HEK293T (cell line): ENCODE results near the gene STXBP5.

ENCODE experiments used
- CTCF ChIA-PET: fragments of 350-600 bp; formaldehyde crosslinking; extraction: SDS; loops from one replicate; lab custom pipeline; 2021; ENCODE audit warnings: antibody characterized with exemption, inconsistent platforms; lab: Yijun Ruan, JAX
- POLR2A ChIA-PET: fragments of 350-600 bp; formaldehyde crosslinking; extraction: SDS; loops from one replicate; lab custom pipeline; 2020; ENCODE audit warnings: antibody characterized with exemption, inconsistent platforms; lab: Yijun Ruan, JAX
- DNase-seq: peaks from one replicate; pipeline ENCODE4 v3.0.0; 2012; ENCODE audit warnings: mixed read lengths; ENCODE audit errors: extremely low spot score
- ARNT ChIP-seq: fragments of 450-650 bp; IDR thresholded peaks from 2 replicates; pipeline ENCODE4 v1.6.1; 2017; ENCODE audit warnings: mild to moderate bottlenecking
- BHLHE40 ChIP-seq: fragments of 450-650 bp; IDR thresholded peaks from 2 replicates; pipeline ENCODE4 v1.6.1; 2016; ENCODE audit warnings: mild to moderate bottlenecking, moderate library complexity, borderline replicate concordance
- CTBP1 ChIP-seq: fragments of 450-650 bp; IDR thresholded peaks from 2 replicates; pipeline ENCODE4 v1.6.1; 2016; ENCODE audit warnings: borderline replicate concordance
- ELF4 ChIP-seq: fragments of 450-650 bp; IDR thresholded peaks from 2 replicates; pipeline ENCODE4 v1.6.1; 2017; ENCODE audit warnings: antibody characterized with exemption
- FOXA1 ChIP-seq: fragments of 450-650 bp; IDR thresholded peaks from 2 replicates; pipeline ENCODE4 v1.6.1; 2016; ENCODE audit warnings: mild to moderate bottlenecking
- FOXK2 ChIP-seq: fragments of 450-650 bp; IDR thresholded peaks from 2 replicates; pipeline ENCODE4 v1.6.1; 2016; ENCODE audit warnings: mild to moderate bottlenecking
- FOXM1 ChIP-seq: fragments of 450-650 bp; IDR thresholded peaks from 2 replicates; pipeline ENCODE4 v1.6.1; 2017; ENCODE audit warnings: mild to moderate bottlenecking, borderline replicate concordance
- HDGF ChIP-seq: fragments of 450-650 bp; IDR thresholded peaks from 2 replicates; pipeline ENCODE4 v1.6.1; 2017; ENCODE audit warnings: antibody characterized with exemption, borderline replicate concordance
- L3MBTL2 ChIP-seq: fragments of 450-650 bp; conservative IDR thresholded peaks from 2 replicates; pipeline ENCODE4 v1.6.1; 2016; ENCODE audit warnings: mild to moderate bottlenecking
- LEF1 ChIP-seq: fragments of 450-650 bp; IDR thresholded peaks from 2 replicates; pipeline ENCODE4 v1.6.1; 2017; ENCODE audit warnings: mild to moderate bottlenecking, borderline replicate concordance
- NFRKB ChIP-seq: fragments of 450-650 bp; IDR thresholded peaks from 2 replicates; pipeline ENCODE4 v1.6.1; 2016; ENCODE audit warnings: mild to moderate bottlenecking, moderate library complexity
- SP1 ChIP-seq: fragments of 450-650 bp; IDR thresholded peaks from 2 replicates; pipeline ENCODE4 v1.6.1; 2017
- SUZ12 ChIP-seq: fragments of 450-650 bp; IDR thresholded peaks from 2 replicates; pipeline ENCODE4 v1.6.1; 2016; ENCODE audit warnings: mild to moderate bottlenecking
- TARDBP ChIP-seq: fragments of 450-650 bp; IDR thresholded peaks from 2 replicates; pipeline ENCODE4 v1.6.1; 2016
- ZNF384 ChIP-seq: fragments of 450-650 bp; IDR thresholded peaks from 2 replicates; pipeline ENCODE4 v1.6.1; 2016
- TF ChIP-seq, protein P1 (sequence below): fragments of 450-650 bp; IDR thresholded peaks from 2 replicates; pipeline ENCODE4 v1.6.1; 2016

STXBP5 gene

DNA sequence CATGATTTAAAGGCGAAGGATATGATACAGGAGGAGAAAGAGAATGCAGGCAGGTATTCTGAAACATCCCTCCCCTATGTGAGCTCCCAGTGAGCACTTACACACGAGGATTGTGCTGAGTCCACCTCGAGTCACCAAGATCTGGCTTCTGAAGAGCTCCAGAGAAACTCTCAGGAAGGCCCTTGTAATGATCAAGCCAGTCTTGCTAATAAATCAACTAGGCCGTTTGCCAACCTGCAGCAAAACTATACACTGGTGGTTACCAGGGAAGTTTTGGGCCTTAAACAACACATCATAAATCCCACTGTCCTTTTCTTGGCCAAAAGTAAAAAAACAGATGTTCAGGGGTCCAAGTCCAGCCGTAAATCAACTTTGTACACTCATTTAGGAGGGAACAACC lies 79.2 kb downstream of the STXBP5 start:
- DNase-seq, result no peak
- TF ChIP-seq CTBP1 (no peak), LEF1 (no peak), FOXM1 (no peak), L3MBTL2 (no peak), BHLHE40 (no peak), ARNT (no peak), ELF4 (no peak), NFRKB (no peak), ZNF384 (no peak), SP1 (no peak), HDGF (no peak), FOXA1 (no peak), TARDBP (no peak), FOXK2 (no peak), SUZ12 (no peak)
- TF ChIP-seq, protein P1, sequence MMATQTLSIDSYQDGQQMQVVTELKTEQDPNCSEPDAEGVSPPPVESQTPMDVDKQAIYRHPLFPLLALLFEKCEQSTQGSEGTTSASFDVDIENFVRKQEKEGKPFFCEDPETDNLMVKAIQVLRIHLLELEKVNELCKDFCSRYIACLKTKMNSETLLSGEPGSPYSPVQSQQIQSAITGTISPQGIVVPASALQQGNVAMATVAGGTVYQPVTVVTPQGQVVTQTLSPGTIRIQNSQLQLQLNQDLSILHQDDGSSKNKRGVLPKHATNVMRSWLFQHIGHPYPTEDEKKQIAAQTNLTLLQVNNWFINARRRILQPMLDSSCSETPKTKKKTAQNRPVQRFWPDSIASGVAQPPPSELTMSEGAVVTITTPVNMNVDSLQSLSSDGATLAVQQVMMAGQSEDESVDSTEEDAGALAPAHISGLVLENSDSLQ, result no peak
- CTCF ChIA-PET, result no interaction called here
- POLR2A ChIA-PET, result interaction anchor here (1.3 kb wide), 1 partner anchor 81 kb away, joined by 3 read pairs; no protein-coding TSS in a partner anchor

DNA sequence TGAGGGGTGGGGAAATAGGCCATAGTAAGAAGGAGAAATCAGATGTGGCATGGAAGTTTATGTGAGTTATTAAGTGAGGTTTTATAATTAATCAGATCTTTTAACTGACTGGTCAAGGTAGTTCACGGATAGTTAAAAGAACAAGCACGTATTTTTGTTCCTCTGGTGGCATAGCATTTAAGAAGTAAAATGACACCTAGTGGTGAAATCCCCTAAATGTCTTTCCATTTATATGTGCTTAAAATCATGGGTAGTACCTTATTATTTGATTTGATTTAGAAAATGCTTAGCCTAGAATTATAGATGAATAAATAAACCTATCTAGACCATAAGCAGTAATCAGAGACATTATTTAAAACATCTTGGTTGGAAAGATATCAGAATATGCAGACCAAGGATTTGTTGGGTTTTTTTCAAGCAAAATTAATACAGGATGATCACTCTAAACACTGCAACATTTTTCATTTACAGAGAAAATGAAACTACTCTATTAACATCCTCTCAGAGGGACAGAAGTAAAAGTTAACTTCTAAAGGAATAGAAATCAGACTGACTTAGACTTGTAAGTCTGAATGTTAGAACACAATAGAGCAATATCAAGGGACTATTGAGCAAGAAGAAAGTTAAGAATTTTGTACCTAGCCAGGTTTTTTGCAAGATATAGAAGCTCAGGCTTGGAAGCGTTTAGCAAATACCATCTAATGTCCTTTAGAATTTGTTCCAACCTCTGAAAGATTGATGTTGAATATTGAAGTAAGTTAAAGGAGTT lies 81.1 kb downstream of the STXBP5 start:
- no peak for TF ChIP-seq CTBP1
- POLR2A ChIA-PET, result no interaction called here
- CTCF ChIA-PET, result no interaction called here
- peak; percentile 19 for DNase-seq

DNA sequence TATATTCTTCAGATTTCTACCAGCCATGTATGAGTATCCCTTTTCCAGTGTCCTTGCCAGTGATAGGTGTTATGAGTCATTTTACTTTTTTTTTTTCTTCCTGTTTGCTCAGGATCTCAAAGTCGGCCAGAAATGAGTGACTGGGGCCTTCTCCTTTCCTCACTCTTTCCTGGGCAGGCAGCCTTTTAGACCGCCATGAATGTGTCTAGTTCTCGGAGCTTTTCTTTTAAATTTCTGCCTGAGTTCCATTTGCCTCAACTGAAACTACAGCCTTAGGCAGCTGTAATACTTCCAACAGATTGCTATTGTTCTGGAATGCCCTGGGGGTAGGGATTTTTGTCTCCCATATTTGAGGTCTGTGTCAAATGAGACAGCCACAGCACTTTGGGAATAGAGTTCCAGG lies 83.7 kb downstream of the STXBP5 start:
- no peak for TF ChIP-seq ZNF384
- no peak for TF ChIP-seq ARNT
- TF ChIP-seq SP1, result no peak
- no peak for TF ChIP-seq ELF4
- no peak for TF ChIP-seq FOXK2
- TF ChIP-seq HDGF, result no peak
- TF ChIP-seq, protein P1, result no peak
- no peak for TF ChIP-seq NFRKB
- TF ChIP-seq BHLHE40, result no peak
- TF ChIP-seq L3MBTL2, result no peak
- no peak for TF ChIP-seq SUZ12
- CTCF ChIA-PET, result interaction anchor here (0.8 kb wide), 1 partner anchor 37 kb away, joined by 5 read pairs; no protein-coding TSS in a partner anchor
- no peak for DNase-seq
- POLR2A ChIA-PET, result no interaction called here

DNA sequence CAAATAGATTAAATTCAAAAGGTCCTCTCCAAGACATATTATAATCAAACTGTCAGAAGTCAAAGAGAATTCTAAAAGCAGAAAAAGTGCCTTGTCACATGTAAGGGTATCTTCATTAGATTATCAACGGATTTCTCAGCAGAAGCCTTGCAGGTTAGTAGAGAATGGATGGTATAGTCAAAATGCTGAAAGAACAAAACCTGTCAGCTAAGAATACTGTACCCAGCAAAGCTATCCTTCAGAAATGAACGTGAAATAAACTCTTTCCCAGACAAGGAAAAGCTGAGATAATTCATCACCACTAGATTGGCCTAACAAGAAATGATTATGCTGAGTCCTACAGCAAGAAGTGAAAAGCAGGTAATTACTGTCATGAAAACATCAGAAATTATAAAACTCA lies 92.9 kb downstream of the STXBP5 start:
- ChIA-PET CTCF (no interaction called here), POLR2A (no interaction called here)
- TF ChIP-seq L3MBTL2 (no peak), SP1 (no peak)
- no peak for DNase-seq

DNA sequence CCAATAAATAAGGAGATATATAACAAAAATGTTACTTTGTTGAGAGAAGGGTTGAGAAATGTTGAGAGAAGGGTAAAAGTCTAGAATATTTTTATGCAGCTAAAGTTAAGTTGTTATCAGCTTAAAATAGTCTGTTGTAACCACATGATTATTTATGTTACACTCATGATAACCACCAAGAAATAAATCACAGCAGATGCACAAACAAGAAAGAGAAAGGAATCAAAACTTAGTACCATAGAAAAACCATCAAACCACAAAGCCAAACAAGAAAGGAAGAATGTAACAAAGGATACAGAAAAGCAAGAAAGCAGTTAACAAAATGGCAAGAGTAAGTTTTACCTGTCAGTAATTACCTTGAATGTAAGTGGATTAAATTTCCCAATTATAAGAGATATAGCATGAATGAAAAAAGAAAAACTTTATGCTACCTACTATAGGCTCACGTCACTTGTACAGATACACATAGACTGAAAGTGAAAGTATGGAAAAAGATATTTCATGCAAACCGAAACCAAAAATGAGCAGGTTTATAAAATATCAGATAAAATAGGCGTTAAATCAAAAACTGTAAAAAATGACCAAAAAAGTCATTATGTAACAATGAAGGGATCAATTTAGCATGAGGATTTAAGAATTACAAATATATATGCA lies 93.6 kb downstream of the STXBP5 start:
- POLR2A ChIA-PET, result no interaction called here
- TF ChIP-seq FOXA1, result no peak
- TF ChIP-seq SP1, result no peak
- TF ChIP-seq LEF1, result no peak
- CTCF ChIA-PET, result no interaction called here
- no peak for DNase-seq

DNA sequence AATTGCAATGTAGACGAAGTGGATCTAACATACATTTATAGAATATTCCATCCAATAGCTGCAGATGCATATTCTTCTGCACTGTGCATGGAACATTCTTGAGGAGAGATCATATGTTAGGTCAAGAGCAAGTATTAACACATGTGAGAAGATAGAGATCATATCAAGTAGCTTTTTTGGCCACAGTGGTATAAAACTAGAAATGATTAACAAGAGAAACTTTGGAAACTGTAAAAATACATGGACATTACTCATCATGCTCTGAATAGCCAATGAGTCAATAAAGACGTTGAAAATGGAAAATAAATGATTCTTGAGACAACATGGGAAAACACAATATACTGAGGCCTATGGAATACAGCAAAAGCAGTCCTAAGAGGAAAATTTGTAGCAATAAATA lies 94.2 kb downstream of the STXBP5 start:
- POLR2A ChIA-PET, result no interaction called here

DNA sequence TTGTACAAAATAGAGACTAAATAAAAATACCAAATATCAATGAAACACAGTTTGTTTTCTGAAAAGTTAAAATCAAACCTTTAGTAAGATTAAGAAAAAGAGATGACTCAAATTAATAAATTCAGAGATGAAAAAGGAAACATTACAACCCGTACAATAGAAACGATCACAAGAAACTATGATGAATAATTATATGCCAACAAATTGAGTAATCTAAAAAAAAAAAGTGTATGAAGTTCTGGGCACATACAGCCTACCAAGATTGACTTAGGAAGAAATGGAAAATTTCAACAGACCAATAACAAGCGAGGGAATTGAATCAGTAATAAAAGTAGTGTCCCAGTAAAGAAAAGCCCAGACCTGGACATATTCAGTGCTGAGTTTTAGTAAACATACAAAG lies 94.8 kb downstream of the STXBP5 start:
- TF ChIP-seq FOXA1 (no peak), TARDBP (no peak), FOXK2 (no peak), FOXM1 (no peak), SUZ12 (no peak), HDGF (no peak)
- TF ChIP-seq, protein P1, result no peak
- ChIA-PET CTCF (no interaction called here), POLR2A (no interaction called here)
- no peak for DNase-seq

More for the DNA sequence above, 94.2 kb downstream of the STXBP5 start:
- no peak for DNase-seq
- CTCF ChIA-PET, result no interaction called here
- TF ChIP-seq ELF4, result no peak
- TF ChIP-seq LEF1, result no peak
- no peak for TF ChIP-seq ZNF384
- TF ChIP-seq L3MBTL2, result no peak
- TF ChIP-seq ARNT, result no peak
